T-cell (primary cell): ENCODE measurements around the gene PPP1R2B. TPM values are rescaled to one million over a fixed set of nuclear protein-coding genes. Genes with fewer than 3 reads are reported as not detected.
"Not testable (repeated sequence)": the region's sequence is repeated elsewhere in the genome, so short reads cannot be mapped to it uniquely, and the experiment has no call there.

Experiments
- ATAC-seq, 4 experiments: fragments of 200-7000 bp in 3 of 4; fragments of 150-1000 bp in 1 of 4; cut with Tn5 transposase; replicated peaks in 1 of 4; 1 replicate in 3 of 4; 2 replicates in 1 of 4; pipeline ENCODE4 v1.10.0; 2021; ENCODE audit warnings: moderate library complexity in 3 of 4, mild to moderate bottlenecking in 2 of 4, moderate number of reproducible peaks in 1 of 4
- CTCF ChIA-PET, 2 donors: fragments of 300-600 bp; sonication (Branson Sonifier 250); formaldehyde crosslinking; loops; one replicate each; lab custom pipeline; 2022; ENCODE audit warnings: antibody characterized with exemption in 2 of 2; lab: Charles Lee
- POLR2A ChIA-PET, 2 donors: fragments of 300-600 bp; sonication (Branson Sonifier 250); formaldehyde crosslinking; loops; one replicate each; lab custom pipeline; 2022; ENCODE audit warnings: antibody characterized with exemption in 2 of 2; lab: Charles Lee
- DNase-seq, 35 experiments: peaks; one replicate each; pipeline versions ENCODE4 v3.0.0 to v3.0.0-alpha.2; 2013 to 2023
- H3K27ac ChIP-seq: one replicate; pipeline ENCODE4 v1.5.1; 2013; ENCODE audit warnings: low read length
- H3K27me3 ChIP-seq, 2 experiments: replicated peaks in 1 of 2; 1 replicate in 1 of 2; 2 replicates in 1 of 2; pipeline versions ENCODE4 v1.6.1 to v1.7.0; 2013; ENCODE audit warnings: low read length in 1 of 2, mixed read lengths in 1 of 2; ENCODE audit not compliant: control insufficient read depth in 2 of 2, insufficient read depth in 2 of 2; ENCODE audit errors: extremely low read depth in 1 of 2
- H3K36me3 ChIP-seq, 2 donors: 1 replicate in 1 of 2; 2 replicates in 1 of 2; pipeline versions ENCODE4 v1.6.1 to v1.7.0; 2013; ENCODE audit warnings: low read length in 1 of 2; ENCODE audit not compliant: control insufficient read depth in 2 of 2, insufficient read depth in 1 of 2; ENCODE audit errors: extremely low read depth in 1 of 2
- H3K4me1 ChIP-seq, 2 experiments: 1 replicate in 1 of 2; 2 replicates in 1 of 2; pipeline versions ENCODE4 v1.6.1 to v1.7.0; 2013; ENCODE audit warnings: low read length in 2 of 2, mixed read lengths in 1 of 2; ENCODE audit not compliant: insufficient read depth in 2 of 2, control insufficient read depth in 1 of 2; ENCODE audit errors: extremely low read depth in 1 of 2
- H3K4me3 ChIP-seq, 2 donors: 1 replicate in 1 of 2; 2 replicates in 1 of 2; pipeline versions ENCODE4 v1.5.1 to v1.7.0; 2013; ENCODE audit warnings: mild to moderate bottlenecking in 2 of 2, low read length in 1 of 2, moderate library complexity in 1 of 2; ENCODE audit not compliant: control insufficient read depth in 1 of 2; ENCODE audit errors: extremely low read depth in 1 of 2
- H3K9me3 ChIP-seq: 2 replicates; pipeline ENCODE4 v1.7.0; 2013
- H3K27ac Mint-ChIP-seq, 2 donors: one replicate each; pipeline ENCODE4 v1.8.0; 2020 to 2021; ENCODE audit warnings: mild to moderate bottlenecking in 2 of 2, mixed read lengths in 2 of 2
- H3K27me3 Mint-ChIP-seq, 2 donors: one replicate each; pipeline ENCODE4 v1.8.0; 2021 to 2022; ENCODE audit warnings: mixed read lengths in 2 of 2
- H3K36me3 Mint-ChIP-seq: one replicate; pipeline ENCODE4 v1.8.0; 2021; ENCODE audit warnings: mixed read lengths
- H3K4me1 Mint-ChIP-seq, 3 donors: one replicate each; pipeline ENCODE4 v1.8.0; 2020 to 2022; ENCODE audit warnings: mixed read lengths in 3 of 3, mild to moderate bottlenecking in 1 of 3
- H3K4me3 Mint-ChIP-seq, 3 donors: one replicate each; pipeline ENCODE4 v1.8.0; 2020 to 2022; ENCODE audit warnings: mild to moderate bottlenecking in 3 of 3, mixed read lengths in 3 of 3, moderate library complexity in 3 of 3
- H3K9me3 Mint-ChIP-seq, 3 donors: one replicate each; pipeline ENCODE4 v1.8.0; 2020 to 2022; ENCODE audit warnings: mixed read lengths in 3 of 3
- WGBS: methylation state at CpG from one replicate; pipeline ENCODE4 v1.1.5; 2013; ENCODE audit warnings: missing lambda C conversion rate; ENCODE audit not compliant: insufficient coverage; 5-methylcytosine and 5-hydroxymethylcytosine counted together
- total RNA-seq, 35 experiments: library from RNA in 6 of 35; stranded (reverse) in 6 of 35; fragments of 120-200 nt in 1 of 35; gene quantifications; one replicate each; pipeline versions ENCODE4 v1.2.1 to v1.2.4 and lab custom pipeline; 2013 to 2026

The PPP1R2B gene
- total RNA-seq, 5 donors from 2014 or later (not counting 1 experiment from before 2014, with no cell fraction given), result 0.13 to 0.68 (median 0.53) TPM; not detected in 2

- H3K9me3 ChIP-seq, H3K36me3 Mint-ChIP-seq, H3K27ac ChIP-seq, H3K4me3 ChIP-seq, H3K4me3 Mint-ChIP-seq, CTCF ChIA-PET, DNase-seq, H3K4me1 ChIP-seq, H3K27ac Mint-ChIP-seq, H3K36me3 ChIP-seq, H3K4me1 Mint-ChIP-seq, ATAC-seq: not testable (repeated sequence)
- no CpG with 5 or more reads among the region's 1 CpG for WGBS
- H3K27me3 ChIP-seq, result peaks cover 0 to 22% of the 10 kb centered on the region in 2 experiments
- POLR2A ChIA-PET, result interaction anchor here in 1 of 2 donors (0.7 kb wide), 1 partner anchor 40 kb away, joined by 3 read pairs; no protein-coding TSS in a partner anchor
- Mint-ChIP-seq H3K9me3 (peaks cover 0 to 19% (median 9%) of the 10 kb centered on the region in 3 donors), H3K27me3 (peaks cover 34 to 43% of the 10 kb centered on the region in 2 donors)
Measured at GRCh38 chr5:156848447-156848846, 1.6 kb upstream of the PPP1R2B start.

GRCh38 chr5:156851880-156852279, 1.8 kb downstream of the PPP1R2B start:
- DNase-seq, result no peak
- ATAC-seq, result no peak
- H3K9me3 Mint-ChIP-seq, result peaks cover 12 to 41% (median 16%) of the 10 kb centered on the region in 3 donors
- H3K4me3 ChIP-seq, result no peak overlapping the region
- WGBS, result 83% methylated on average over 1 of the region's 3 CpGs
- ChIA-PET POLR2A (interaction anchor here in 1 of 2 donors (0.6 kb wide), 1 partner anchor 427 kb away, joined by 3 read pairs; no protein-coding TSS in a partner anchor), CTCF (no interaction called here)
- H3K36me3 ChIP-seq, result no peaks in the 10 kb centered on the region
- H3K4me3 Mint-ChIP-seq, result no peak overlapping the region
- H3K27me3 ChIP-seq, result peaks cover 0 to 14% of the 10 kb centered on the region in 2 experiments
- H3K27ac ChIP-seq, result no peak overlapping the region
- peaks cover 25 to 36% of the 10 kb centered on the region in 2 donors for H3K27me3 Mint-ChIP-seq
- H3K4me1 Mint-ChIP-seq, result no peaks in the 10 kb centered on the region
- no peak overlapping the region for H3K27ac Mint-ChIP-seq
- no peaks in the 10 kb centered on the region for H3K4me1 ChIP-seq
- peaks cover 3% of the 10 kb centered on the region for H3K9me3 ChIP-seq
- H3K36me3 Mint-ChIP-seq, result peaks cover 3% of the 10 kb centered on the region

- Mint-ChIP-seq H3K27me3 (peaks cover 22 to 27% of the 10 kb centered on the region in 2 donors), H3K9me3 (peaks cover 12 to 35% (median 14%) of the 10 kb centered on the region in 3 donors)
- H3K4me1 ChIP-seq, CTCF ChIA-PET, H3K9me3 ChIP-seq, H3K27ac Mint-ChIP-seq, H3K27ac ChIP-seq, POLR2A ChIA-PET, DNase-seq, H3K4me1 Mint-ChIP-seq, H3K36me3 Mint-ChIP-seq, H3K4me3 Mint-ChIP-seq, H3K36me3 ChIP-seq, ATAC-seq, H3K4me3 ChIP-seq: not testable (repeated sequence)
- no CpG with 5 or more reads among the region's 2 CpGs for WGBS
- peaks cover 0 to 18% of the 10 kb centered on the region in 2 experiments for H3K27me3 ChIP-seq
Measured at GRCh38 chr5:156853055-156853454, 3.0 kb downstream of the PPP1R2B start.

- no peak overlapping the region for H3K27ac Mint-ChIP-seq
- H3K9me3 Mint-ChIP-seq, result peaks cover 2 to 3% (median 3%) of the 10 kb centered on the region in 3 donors
- Histone ChIP-seq H3K4me1 (no peaks in the 10 kb centered on the region), H3K4me3 (no peak overlapping the region), H3K27ac (no peak overlapping the region), H3K27me3 (peaks cover 0 to 2% of the 10 kb centered on the region in 2 experiments), H3K9me3 (no peaks in the 10 kb centered on the region), H3K36me3 (no peaks in the 10 kb centered on the region)
- no peak overlapping the region for H3K4me3 Mint-ChIP-seq
- ChIA-PET POLR2A (no interaction called here), CTCF (no interaction called here)
- H3K27me3 Mint-ChIP-seq, result no peaks in the 10 kb centered on the region
- H3K36me3 Mint-ChIP-seq, result no peaks in the 10 kb centered on the region
- H3K4me1 Mint-ChIP-seq, result peaks cover 6 to 10% (median 8%) of the 10 kb centered on the region in 3 donors
- ATAC-seq (no peak), DNase-seq (no peak)
Measured at GRCh38 chr5:156865427-156865826, 15.3 kb downstream of the PPP1R2B start.

- Mint-ChIP-seq H3K4me1 (peaks cover 0 to 4% (median 3%) of the 10 kb centered on the region in 3 donors), H3K4me3 (no peak overlapping the region), H3K27me3 (peaks cover 0 to 3% of the 10 kb centered on the region in 2 donors), H3K27ac (no peak overlapping the region), H3K9me3 (peaks cover 9 to 20% (median 11%) of the 10 kb centered on the region in 3 donors), H3K36me3 (peaks cover 2% of the 10 kb centered on the region)
- CTCF ChIA-PET, result no interaction called here
- H3K4me3 ChIP-seq, result no peak overlapping the region
- H3K9me3 ChIP-seq, result no peaks in the 10 kb centered on the region
- H3K27me3 ChIP-seq, result no peaks in the 10 kb centered on the region
- no peaks in the 10 kb centered on the region for H3K4me1 ChIP-seq
- DNase-seq (no peak), ATAC-seq (no peak)
- WGBS, result no CpG with 5 or more reads among the region's 1 CpG
- no peak overlapping the region for H3K27ac ChIP-seq
- H3K36me3 ChIP-seq, result no peaks in the 10 kb centered on the region
- POLR2A ChIA-PET, result no interaction called here
Measured at GRCh38 chr5:156870498-156870839, 20.4 kb downstream of the PPP1R2B start.

GRCh38 chr5:156871212-156871611, 21.1 kb downstream of the PPP1R2B start:
- Histone ChIP-seq H3K27me3 (no peaks in the 10 kb centered on the region), H3K4me1 (no peaks in the 10 kb centered on the region), H3K9me3 (no peaks in the 10 kb centered on the region), H3K27ac (no peak overlapping the region), H3K4me3 (no peak overlapping the region), H3K36me3 (no peaks in the 10 kb centered on the region)
- no peak for ATAC-seq
- no CpG with 5 or more reads among the region's 1 CpG for WGBS
- Mint-ChIP-seq H3K27ac (no peak overlapping the region), H3K9me3 (peaks cover 9 to 20% (median 11%) of the 10 kb centered on the region in 3 donors), H3K4me3 (no peak overlapping the region), H3K4me1 (peaks cover 0 to 4% (median 3%) of the 10 kb centered on the region in 3 donors), H3K27me3 (peaks cover 0 to 3% of the 10 kb centered on the region in 2 donors), H3K36me3 (peaks cover 2% of the 10 kb centered on the region)
- ChIA-PET CTCF (no interaction called here), POLR2A (no interaction called here)
- DNase-seq, result no peak
